HG03103 (cell line): ENCODE data around the gene NUMA1.

ENCODE experiments used
- ATAC-seq: cut with Tn5 transposase; IDR thresholded peaks from one replicate; pipeline ENCODE4 v1.9.1; 2021; ENCODE audit warnings: low read depth; ENCODE audit not compliant: unreplicated experiment

NUMA1 gene

DNA sequence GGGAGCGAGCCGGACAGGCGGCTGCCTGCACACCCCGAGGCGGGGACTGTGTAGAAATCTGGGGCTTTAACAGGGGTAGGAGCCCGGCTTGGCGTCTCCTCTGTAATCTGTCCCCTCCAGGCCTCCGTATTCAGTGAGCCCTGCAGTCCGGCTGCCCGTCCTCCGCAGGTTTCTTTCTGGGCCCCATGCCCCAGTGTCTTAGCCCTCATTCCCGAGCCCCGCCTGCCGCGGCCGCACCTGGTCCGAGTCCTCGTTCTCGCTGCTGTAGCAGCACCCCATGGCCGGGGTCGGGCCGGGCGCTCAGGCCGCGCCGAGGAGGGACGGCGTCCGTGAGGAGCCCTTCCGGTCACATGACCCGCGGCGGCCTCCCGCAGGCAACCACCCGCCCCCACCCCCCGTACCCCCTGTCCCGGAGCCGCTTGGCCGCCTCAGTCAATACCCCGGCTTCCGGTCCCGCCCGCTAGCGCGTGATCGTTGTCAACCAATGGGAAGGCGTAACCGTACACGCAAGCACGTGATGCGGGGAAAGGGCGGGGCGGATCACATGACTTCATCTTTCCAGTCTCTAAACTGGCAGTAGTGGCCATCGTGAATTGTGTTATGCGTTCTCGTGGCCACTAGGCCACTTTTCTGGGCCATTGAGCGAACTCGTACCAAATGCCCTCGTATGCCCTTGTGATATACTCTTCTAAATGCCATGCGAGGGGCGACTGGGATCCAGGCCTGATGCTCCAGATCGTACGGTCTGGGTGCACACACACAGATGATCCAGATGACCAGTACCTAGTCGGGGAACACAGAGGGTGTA is 22.8 kb upstream of the NUMA1 start, which contains the start of gene LAMTOR1:
Gene LAMTOR1 (minus strand): TSS at position 352 of the 808 bp plus-strand sequence. CDS start 73 bp downstream, at position 279.
- ATAC-seq, result peak; percentile 82

DNA sequence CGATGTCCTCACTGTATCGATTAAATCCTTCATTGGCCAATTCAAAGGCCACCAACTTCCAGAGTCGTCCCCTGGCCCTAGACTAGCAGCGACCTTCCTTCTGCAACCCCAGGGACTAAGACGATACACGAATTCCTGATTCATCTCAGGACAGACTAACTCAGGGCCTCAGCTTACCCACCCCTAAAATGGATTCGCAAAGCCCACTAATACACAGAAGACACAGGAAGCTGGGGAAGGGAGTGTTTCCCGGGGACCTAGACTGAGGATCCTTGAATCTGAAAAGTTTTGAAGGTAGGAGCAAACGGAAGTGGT is 22.2 kb upstream of the NUMA1 start:
- ATAC-seq, result no peak

DNA sequence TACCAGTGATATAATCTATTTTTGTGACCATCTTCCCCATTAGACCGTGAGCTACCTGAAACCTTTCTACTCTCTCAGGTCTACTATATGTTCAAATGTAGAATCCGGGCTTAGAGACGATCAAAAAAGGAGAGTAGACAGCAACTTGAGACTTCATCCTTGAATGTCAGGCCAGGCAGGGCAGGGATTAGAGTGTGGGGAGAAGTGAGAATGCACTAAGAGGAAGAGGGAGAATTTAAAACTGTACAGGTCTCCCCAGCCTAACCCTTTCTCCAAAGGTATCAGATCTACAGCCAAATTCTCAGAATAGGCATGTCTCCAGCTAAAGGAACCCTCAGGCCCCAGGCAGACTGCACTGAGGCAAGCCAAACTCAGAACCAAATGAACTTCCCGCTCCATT is 21.8 kb upstream of the NUMA1 start:
- ATAC-seq, result no peak

DNA sequence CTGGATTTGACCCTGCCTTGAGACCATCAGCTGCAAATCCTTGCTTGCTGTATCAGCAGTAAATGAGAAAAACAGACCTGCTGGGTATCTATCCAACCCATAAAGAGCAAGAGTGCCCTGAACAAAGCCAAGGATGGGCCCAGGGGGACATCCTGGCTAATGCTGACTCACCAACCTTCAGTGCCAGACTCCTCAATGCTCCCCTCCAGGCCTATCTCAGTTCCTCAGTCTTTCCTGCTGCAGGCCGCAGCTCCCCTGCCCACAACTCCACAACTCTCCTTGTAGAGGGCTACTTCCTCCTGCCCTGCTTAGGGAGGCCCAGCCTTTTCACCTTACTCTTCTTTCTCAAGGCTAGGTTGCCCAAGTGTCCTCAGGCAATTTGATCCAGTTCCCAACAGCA is 20.1 kb upstream of the NUMA1 start:
- ATAC-seq, result no peak

DNA sequence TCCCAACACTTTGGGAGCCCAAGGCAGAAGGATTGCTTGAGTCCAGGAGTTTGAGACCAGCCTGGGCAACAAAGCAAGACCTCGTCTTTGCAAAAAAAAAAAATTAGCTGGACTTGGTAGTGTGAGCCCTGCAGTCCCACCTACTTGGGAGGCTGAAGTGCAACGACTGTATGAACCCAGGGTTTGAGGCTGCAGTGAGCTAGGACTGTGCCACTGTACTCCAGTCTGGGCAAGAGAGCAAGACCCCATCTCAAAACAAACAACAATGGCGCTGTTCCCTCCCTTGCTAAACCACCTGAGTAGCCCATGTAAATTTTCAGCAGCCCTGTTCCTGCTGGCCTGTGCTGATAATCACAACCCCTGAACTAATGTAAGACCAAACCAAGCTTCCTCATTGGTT is 19.7 kb upstream of the NUMA1 start:
- no peak for ATAC-seq

DNA sequence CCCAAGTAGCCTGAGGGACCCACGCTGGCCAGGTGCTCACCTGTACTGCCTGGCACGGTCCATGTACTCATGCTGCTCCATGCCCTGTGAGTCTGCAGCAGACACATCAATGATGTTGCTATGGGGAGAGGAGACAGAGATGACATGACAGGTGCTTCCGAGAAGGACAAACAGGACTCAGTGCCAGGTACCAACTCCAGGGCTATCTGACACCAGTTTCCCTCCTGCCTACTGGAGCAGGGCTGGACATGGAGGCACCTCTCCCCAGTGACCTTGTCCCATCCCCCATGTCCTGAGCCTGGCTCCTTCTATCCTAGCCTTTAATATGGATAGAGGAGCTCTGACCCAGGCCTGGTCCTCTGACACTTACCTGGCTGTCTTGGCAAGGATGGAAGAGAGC is 18.4 kb upstream of the NUMA1 start:
- ATAC-seq, result no peak

DNA sequence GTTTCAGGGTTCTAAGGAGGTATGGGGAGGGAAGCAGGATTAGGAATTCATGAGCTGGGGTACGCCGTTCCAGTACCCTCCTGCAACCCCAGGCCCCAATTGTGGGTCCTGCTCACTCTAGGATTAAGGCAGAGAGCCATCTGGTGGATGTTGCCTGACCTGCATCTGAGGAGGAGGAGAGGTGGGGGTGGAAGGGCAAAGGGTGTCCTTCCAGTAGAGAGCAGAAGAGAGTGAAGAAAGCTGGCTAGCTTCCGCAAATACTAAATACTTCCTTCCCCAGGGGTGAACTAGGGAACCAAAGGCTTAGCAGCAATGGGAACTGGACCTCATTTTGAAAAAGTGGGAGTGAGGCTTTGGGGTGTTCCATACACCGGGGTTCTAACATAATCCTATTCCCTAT is 10.9 kb upstream of the NUMA1 start:
- ATAC-seq, result no peak

DNA sequence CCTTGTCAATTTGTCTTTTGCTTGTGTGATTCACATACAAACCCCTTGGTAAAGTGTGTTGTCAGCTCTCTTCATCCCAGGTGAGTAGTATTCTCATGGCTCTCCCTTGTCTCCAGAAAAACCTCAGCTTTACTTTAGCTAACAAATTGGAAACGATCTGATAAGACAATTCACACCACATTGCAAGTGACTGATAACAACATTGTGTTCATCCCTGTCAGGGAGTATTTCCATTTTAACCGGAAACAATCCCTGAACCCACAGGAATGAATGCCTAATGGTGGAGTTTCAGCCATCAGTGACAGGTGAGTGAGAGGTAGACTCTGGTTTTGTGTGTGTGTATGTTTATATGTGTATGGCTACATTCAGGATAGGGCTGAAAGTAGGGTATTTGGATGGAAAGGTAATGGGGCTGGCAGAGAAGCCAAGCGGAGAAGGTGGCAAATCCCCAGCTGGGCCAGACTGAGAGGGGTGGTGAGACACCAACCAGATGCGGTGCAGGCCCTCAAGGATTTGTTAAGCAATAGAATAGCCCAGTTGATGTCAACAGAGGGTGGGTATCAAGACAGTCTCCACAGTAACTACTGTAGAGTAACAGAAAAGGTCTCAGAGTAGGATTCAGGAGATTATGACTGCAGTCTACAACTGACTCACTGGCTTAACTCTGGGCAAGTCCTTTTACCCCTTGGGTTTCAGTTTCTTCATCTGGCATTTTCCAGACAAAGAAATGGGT is 7.9 kb upstream of the NUMA1 start:
- no peak for ATAC-seq

DNA sequence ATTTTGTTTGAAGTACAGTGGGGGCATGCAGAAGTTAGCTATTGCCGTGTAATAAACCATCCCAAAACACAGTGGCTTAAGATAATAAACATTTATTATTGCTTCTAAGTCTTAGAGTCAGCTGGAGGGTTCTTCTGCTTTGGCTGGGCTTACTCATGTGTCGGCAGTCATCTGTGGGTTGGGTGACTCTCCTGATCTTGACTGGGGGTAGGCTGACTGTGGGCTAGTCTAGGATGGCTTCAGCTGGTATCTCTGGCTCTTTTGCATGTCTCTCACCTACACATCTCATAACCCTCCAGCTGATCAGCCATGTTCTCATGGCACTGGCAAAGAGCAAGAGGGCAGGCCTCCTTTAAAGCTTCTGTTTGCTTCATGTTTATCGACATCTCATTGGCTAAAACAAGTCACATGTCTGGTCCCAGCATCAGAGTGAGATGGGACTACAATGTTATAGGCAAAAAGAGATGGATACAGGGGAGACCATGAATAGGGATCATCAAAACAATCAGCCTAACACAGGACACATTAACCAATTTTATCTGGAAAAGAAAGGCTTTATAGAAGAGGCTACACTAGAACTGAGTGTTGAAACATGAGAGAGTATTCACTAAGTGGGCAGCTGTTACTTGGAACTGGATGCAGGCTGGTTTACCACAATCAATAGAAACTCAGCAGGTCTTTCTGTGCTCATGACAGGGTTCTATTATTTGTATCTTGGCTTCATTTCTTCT is 5.4 kb upstream of the NUMA1 start:
- no peak for ATAC-seq

DNA sequence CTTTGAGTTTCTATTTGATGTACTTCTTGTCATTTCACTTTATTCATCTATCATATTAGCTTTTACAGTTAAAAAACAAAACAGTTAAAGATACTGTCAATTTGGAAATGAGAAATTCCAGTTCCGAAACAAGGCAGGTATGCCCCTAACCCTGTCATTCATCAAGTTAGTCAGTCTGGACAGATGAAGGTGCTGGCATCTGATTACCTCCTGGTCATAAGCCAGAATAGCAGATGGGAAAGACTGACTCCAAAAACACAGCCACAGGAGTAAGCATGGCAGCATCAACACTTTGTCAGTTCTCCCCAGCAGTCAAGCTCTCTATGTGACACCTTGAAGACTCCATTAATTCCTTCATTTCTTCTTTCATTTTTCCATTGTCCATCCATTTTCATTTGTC is 4.6 kb upstream of the NUMA1 start:
- no peak for ATAC-seq

DNA sequence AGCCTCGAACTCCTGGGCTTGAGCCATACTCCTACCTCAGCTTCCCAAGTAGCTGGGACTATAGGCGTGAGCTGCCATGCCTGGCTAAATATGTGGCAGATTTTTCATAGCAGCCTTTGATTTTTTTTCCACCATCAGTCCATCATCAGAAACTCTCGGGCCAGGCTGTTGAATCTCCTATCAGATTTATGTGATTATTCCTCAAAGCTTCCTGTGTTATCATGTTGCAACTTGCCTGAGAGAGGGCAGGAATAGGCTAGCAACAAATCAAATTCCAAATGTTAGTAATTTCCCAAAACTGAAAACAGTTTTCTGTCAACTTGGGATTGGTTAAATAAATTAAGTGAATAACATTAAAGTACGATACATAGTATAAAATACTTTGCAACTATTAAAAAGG is 3.7 kb upstream of the NUMA1 start:
- ATAC-seq, result no peak

DNA sequence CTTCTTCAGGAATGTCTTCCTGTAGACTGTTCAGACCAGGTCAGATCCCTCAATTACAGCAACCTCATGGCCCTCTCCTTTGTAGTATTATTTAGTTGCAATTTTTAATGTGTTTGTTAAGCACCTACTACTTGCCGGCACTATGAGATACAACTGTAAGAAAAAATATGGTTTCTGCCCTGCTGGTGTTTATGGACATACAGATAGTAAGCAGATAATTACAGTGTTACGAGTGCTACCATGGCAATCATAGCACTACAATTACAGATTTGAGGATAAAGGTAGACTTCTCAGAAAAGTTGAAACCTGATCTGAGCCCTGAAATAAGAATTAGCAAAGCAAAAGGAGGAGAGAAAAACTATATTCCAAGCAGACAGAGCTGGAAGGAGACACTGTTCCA is 3.1 kb upstream of the NUMA1 start:
- no peak for ATAC-seq

DNA sequence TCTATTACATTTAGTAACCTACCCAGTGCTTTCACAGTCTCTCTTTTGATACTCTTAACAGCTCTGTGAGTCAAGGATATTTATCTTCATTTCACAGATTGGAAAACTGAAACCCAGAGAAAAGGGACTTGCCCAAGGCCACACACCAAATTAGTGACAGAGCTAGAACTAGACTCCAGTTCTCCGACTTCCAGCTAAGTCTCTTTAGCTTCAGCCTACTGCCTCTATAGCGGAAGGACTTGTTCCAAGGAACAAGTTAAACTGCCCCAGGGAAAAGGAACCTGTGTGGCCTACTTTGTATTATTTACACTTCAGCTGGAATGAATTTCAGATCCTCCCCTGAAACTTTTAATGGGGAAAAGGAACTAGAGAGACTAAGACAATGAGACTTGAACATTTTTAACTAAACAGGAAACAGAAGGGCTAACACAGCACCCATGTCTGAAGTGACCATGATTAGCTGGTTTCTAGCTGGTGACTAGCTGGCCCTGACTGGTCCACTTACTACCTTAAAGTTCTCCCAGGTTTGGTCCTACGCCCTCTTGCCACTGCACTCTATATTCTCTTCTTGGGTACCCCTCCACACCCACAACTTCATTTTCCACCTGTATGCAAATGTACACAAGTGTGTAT is 1.6 kb upstream of the NUMA1 start:
- no peak for ATAC-seq

DNA sequence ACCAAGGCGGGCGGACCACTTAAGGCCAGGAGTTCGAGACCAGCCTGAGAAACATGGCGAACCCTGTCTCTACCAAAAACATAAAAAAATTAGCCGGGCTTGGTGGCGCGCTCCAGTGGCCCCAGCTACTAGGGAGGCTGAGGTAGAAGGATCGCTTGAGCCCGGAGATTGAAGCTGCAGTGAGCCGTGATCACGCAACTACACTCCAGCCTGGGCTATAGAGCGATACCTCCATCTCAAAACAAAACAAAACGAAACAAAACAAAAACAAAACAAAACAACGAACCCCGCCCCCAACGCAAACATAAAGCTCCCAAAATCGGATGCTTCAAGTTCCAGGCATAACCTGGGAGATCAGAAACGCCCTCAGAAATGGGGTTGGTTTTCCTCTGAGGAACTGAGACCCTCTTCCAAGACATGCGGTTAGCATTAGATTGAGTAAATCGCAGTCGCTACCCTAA is 872 bp upstream of the NUMA1 start:
- no peak for ATAC-seq

DNA sequence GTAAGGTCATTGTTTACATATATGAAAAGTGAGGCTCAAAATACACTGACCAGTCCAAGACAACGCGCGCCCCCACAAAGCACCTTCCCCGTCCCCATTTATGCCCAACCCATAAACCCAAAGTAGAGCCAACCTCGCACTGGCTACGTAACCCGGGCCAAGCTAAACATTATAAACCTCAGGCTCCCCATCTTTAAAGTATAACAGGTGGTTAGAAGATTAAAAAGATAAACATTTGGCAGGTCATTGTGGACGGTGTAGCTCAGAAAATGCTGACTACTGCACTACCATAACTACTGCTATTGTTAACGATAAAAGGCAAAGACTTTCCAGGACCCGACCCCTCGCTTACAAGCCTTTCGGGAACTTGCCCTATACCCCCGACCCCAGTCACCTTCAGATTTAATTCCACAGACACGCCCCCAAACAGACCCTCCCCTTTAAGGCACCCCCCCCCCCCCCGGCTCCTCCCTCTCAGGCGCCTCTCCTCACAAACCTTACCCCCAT is 470 bp downstream of the NUMA1 start:
- ATAC-seq, result no peak

DNA sequence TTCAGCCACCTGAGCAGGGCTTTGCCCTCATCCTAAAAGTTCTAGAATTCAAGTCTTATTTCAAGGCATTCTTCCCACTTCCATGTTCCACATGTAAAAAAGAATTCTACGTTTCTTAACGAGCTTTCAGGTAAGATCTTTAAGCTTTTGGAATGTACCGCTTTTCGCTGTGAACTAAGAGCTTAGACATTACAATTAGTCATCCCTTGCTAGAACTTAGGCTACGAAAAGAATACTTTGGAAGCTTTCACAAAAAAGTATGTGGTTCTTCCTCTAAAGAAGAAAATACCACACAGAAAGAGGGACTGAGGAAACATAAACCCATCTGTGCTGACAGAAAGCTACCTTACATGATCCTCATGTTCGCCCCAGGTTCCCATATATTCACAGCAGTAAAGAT is 1.9 kb downstream of the NUMA1 start:
- ATAC-seq, result no peak

DNA sequence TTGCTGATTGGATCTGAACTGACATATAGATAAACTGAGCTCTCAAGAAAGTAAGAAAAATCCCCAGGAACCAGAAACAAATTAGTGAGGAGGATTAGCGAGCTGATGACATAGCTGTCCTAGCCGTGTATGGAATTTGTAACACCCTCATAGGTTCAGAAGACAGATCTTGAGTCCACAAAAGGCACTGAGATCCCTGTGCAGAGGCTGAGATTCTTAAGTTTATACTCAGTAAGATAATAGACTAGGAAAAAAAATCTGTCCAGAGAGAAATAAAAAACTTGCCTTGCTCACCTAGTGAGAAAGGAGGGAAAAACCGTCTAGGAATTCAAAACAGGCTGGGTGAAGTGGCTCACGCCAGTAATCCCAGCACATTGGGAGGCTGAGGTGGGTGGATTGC is 4.6 kb downstream of the NUMA1 start:
- no peak for ATAC-seq

DNA sequence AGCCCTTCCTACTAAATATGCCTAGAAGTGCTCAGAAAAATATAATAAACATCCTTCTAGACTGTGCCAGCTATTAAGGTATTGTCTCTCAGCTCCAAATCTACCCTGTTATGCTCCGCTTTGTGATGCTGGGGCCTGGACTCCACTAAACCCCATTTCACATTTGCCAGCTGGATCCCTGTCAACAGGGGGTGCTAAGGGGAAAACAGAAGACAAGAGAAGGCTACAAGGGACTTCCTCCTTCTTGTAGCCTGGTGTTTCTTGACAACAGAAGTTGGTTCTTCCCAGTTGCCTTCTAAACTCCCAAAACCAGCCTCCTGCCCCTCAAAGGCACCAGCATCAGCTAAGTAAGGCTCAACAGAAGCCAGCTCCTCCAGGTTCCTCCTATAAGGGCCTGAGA is 5.2 kb downstream of the NUMA1 start:
- ATAC-seq, result no peak

DNA sequence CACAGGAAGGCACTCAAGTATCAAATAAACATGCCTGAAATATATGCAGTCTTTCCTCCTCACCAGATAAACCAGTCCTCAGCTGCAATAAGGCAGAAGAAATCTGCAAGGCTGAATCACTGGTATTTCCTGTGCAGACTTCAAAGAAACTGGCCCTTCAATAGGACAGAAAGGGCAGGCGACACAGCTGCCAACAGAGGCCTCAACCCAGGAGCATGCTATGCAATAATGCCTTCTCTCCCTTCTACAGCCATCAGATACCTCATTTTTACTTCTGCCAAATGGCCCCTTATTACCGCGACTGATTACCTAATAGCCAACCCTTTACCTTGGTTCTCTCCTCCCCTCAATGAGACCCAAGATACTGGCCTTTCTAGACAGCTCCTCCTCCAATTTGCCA is 8.0 kb downstream of the NUMA1 start:
- ATAC-seq, result no peak

DNA sequence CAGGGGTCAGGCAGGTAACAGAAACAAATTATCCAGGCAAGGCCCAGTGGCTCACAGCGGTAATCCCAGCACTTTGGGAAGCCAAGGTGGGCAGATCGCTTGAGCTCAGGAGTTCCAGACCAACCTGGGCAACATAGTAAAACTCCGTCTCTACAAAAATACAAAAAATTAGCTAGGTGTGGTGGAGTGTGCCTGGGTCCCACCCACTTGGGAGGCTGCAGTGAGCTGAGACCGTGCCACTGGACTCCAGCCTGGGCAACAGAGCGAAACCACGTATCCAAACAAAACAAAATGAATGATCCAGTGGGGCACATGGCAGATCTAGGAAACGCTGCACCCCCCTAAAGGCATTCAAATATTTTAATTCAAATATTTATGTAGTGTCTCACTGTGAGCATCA is 9.9 kb downstream of the NUMA1 start:
- no peak for ATAC-seq

DNA sequence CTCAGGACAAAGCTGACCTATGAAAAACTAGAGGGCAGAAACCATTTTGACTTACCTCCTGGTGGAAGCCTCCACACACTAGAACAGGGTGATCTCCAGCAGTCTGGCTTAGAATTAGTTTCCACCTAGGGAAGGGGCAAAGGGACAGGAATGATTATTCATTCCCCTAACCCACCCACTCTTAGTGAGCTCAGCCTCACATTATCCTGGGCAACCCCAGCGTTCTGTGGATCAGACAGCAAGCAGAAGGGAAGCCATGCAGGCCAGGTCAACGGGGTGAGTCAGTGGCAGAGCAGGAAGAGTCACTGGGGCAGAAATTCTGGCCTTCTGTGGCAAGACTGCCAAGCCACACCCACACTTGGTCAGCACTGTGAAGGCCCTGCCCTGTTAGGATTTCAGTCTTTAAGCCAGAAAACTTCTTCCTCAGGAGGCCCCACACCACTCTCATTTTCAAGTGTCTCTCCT is 10.5 kb downstream of the NUMA1 start:
- ATAC-seq, result no peak
